Naive thymus-derived CD8-positive, alpha-beta T cell (primary cell): ENCODE measurements around the gene CATSPERE. TPM values are rescaled to one million over a fixed set of nuclear protein-coding genes. Genes with fewer than 3 reads are reported as not detected.
A peak's percentile ranks its signal among the peaks of the same experiment; 100 is the strongest.
"Not testable (repeated sequence)": the region's sequence is repeated elsewhere in the genome, so short reads cannot be mapped to it uniquely, and the experiment has no call there.

ENCODE experiments used
- ATAC-seq, 2 donors: fragments of 150-1000 bp; cut with Tn5 transposase in 1 of 2; sonication (Bioruptor Pico), chemical (Tn5 transposase) in 1 of 2; 1 replicate in 1 of 2; 2 replicates in 1 of 2; pipeline ENCODE4 v1.10.0; 2021; ENCODE audit warnings: mild to moderate bottlenecking in 2 of 2, moderate library complexity in 2 of 2
- POLR2A ChIA-PET: fragments of 350-600 bp; sonication (Branson Sonifier 250); formaldehyde crosslinking; loops from one replicate; lab custom pipeline; 2021; ENCODE audit warnings: antibody characterized with exemption; lab: Charles Lee
- DNase-seq, 10 donors: peaks; one replicate each; pipeline versions ENCODE4 v3.0.0 to v3.0.0-alpha.2; 2020 to 2022
- H3K27ac Mint-ChIP-seq, 10 donors: one replicate each; pipeline ENCODE4 v1.8.0; 2020 to 2022; ENCODE audit warnings: mild to moderate bottlenecking in 10 of 10, mixed read lengths in 10 of 10, moderate library complexity in 4 of 10, inconsistent platforms in 1 of 10
- H3K27me3 Mint-ChIP-seq, 5 donors: one replicate each; pipeline ENCODE4 v1.8.0; 2021 to 2022; ENCODE audit warnings: mixed read lengths in 5 of 5
- H3K36me3 Mint-ChIP-seq, 3 donors: one replicate each; pipeline ENCODE4 v1.8.0; 2020 to 2022; ENCODE audit warnings: mixed read lengths in 3 of 3, mild to moderate bottlenecking in 2 of 3, inconsistent platforms in 1 of 3
- H3K4me1 Mint-ChIP-seq, 4 donors: one replicate each; pipeline ENCODE4 v1.8.0; 2021 to 2022; ENCODE audit warnings: mixed read lengths in 4 of 4
- H3K4me3 Mint-ChIP-seq, 10 donors: one replicate each; pipeline ENCODE4 v1.8.0; 2020 to 2022; ENCODE audit warnings: mild to moderate bottlenecking in 10 of 10, mixed read lengths in 10 of 10, moderate library complexity in 6 of 10, inconsistent platforms in 1 of 10
- H3K9me3 Mint-ChIP-seq, 9 donors: one replicate each; pipeline ENCODE4 v1.8.0; 2020 to 2022; ENCODE audit warnings: mixed read lengths in 9 of 9, mild to moderate bottlenecking in 3 of 9, inconsistent platforms in 1 of 9, moderate library complexity in 1 of 9
- polyA plus RNA-seq, 3 donors: library from polyadenylated mRNA; unstranded; fragments of 300-500 nt; fragmentation: Illumina TruSeq; gene quantifications; one replicate each; pipeline ENCODE4 v1.2.3, GENCODE V29; 2021
- total RNA-seq, 8 experiments: library from RNA in 2 of 8; stranded (reverse) in 2 of 8; gene quantifications; one replicate each; pipeline ENCODE4 v1.2.3 and lab custom pipeline; 2021 to 2026

The CATSPERE gene
- total and polyA plus RNA-seq, 5 experiments from 2014 or later: 0.22 to 2.7 (median 1.2) TPM

DNA sequence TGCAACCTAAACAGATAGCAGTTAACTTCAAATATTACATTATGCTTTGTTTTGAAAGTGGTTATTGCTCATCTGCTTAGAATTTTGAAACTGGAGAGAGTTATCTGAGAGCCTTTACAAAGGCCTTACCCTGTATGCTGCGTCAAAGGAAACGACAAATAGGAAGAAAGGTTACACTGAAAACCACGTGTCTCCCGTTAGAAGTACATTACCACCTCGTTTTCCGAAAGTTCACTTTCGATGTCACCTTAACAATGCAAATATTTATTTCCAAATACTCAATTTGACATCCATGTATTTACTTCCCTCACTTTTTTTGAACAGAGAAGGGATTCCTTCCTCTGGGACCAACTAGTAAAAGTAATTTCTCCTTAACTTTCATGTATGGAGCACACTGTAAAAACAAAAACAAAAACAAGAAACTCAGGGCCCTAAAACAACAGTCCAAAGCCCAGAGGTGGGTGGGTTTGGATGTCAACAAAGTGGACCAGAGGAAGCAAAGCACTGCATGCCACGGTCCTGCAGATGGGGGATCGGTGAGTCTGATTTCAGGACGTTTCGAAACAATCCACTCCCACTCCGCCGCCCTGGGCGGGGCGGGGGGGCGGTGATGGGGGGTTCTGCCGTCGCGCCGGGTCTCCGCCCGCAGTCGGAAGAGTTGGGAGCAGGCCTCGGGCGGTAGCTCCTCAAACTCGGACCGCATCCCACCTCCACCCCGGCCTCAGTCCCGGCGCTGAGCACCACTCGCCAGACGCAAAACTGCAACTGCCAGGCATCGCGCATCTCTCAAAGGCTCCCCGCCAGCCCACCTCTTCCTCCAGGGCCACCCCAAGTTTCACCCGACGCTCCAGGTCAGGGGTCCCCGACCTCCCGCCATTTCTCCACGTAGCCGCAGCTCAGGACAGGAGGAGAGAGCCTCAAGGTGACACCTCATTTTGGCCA is 10.2 kb upstream of the CATSPERE start:
- peak; percentile 48 to 80 (median 63) for DNase-seq
- POLR2A ChIA-PET: interaction anchor here (1.0 to 2.7 kb wide), 9 partner anchors 9 to 1196 kb away, joined by 3 to 29 read pairs (median 6); partner anchors contain the start of genes CATSPERE, CEP170, COX20 and DESI2
- peaks cover 0 to 13% (median 0%) of the 10 kb centered on the region in 3 donors for H3K36me3 Mint-ChIP-seq
- peak; percentile 15 to 38 for ATAC-seq
- H3K4me3 Mint-ChIP-seq: peak overlapping the region; percentile 81 to 99 (median 92)
- H3K4me1 Mint-ChIP-seq: peaks cover 27 to 52% (median 50%) of the 10 kb centered on the region in 4 donors
- peak overlapping the region; percentile 93 to 99 (median 98) for H3K27ac Mint-ChIP-seq
- H3K27me3 Mint-ChIP-seq: no peaks in the 10 kb centered on the region
- H3K9me3 Mint-ChIP-seq: peaks cover 0 to 10% (median 0%) of the 10 kb centered on the region in 9 donors

DNA sequence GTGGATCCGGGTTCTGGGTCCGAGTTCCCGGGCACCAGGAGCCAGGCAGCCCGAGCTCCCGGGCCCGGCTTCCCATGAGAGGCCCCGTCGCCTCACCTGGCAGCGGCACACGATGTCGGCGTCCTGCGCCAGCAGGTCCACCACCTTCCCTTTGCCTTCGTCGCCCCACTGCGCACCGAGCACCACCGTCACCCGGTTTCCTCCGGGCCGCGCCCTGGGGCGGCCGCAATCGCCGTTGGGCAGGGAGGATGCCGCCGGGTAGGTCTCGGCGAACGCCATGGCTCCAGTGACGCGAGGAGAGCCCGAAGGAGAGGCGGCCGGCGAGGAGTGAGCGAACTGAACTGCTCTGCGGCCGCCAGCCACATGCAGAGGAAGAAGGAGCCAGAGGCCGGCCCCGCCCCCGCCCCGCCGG is 9.5 kb upstream of the CATSPERE start, which contains the start of gene ADSS2:
ADSS2 (minus strand) TSS at position 371 of the 412 bp plus-strand sequence; CDS start at position 279, 92 bp downstream.
- H3K36me3 Mint-ChIP-seq: peaks cover 0 to 10% (median 0%) of the 10 kb centered on the region in 3 donors
- peaks cover 0 to 10% (median 0%) of the 10 kb centered on the region in 9 donors for H3K9me3 Mint-ChIP-seq
- POLR2A ChIA-PET: interaction anchor here (1.0 to 2.7 kb wide), 9 partner anchors 9 to 1196 kb away, joined by 3 to 29 read pairs (median 6); partner anchors contain the start of genes CATSPERE, CEP170, COX20 and DESI2
- peaks cover 24 to 46% (median 43%) of the 10 kb centered on the region in 4 donors for H3K4me1 Mint-ChIP-seq
- H3K27me3 Mint-ChIP-seq: no peaks in the 10 kb centered on the region
- ATAC-seq (no peak), DNase-seq (no peak)
- peak within 1 kb of the TSS; percentile 93 to 99 (median 98) for H3K27ac Mint-ChIP-seq
- peak within 1 kb of the TSS; percentile 81 to 99 (median 92) for H3K4me3 Mint-ChIP-seq

GRCh38 chr1:244451951-244452795 is 8.9 kb upstream of the CATSPERE start:
- Mint-ChIP-seq H3K9me3 (peaks cover 0 to 10% (median 0%) of the 10 kb centered on the region in 9 donors), H3K27ac (peak overlapping the region; percentile 93 to 99 (median 97)), H3K4me1 (peaks cover 22 to 41% (median 38%) of the 10 kb centered on the region in 4 donors), H3K36me3 (peaks cover 0 to 7% (median 0%) of the 10 kb centered on the region in 3 donors), H3K27me3 (no peaks in the 10 kb centered on the region), H3K4me3 (peak overlapping the region; percentile 81 to 99 (median 92))
- DNase-seq (peak; percentile 92 to 99 (median 98)), ATAC-seq (peak; percentile 82 to 88)
- POLR2A ChIA-PET: interaction anchor here (1.0 to 2.7 kb wide), 8 partner anchors 8 to 1197 kb away, joined by 3 to 29 read pairs (median 5); partner anchors contain the start of genes CATSPERE, CEP170, COX20 and HNRNPU

DNA sequence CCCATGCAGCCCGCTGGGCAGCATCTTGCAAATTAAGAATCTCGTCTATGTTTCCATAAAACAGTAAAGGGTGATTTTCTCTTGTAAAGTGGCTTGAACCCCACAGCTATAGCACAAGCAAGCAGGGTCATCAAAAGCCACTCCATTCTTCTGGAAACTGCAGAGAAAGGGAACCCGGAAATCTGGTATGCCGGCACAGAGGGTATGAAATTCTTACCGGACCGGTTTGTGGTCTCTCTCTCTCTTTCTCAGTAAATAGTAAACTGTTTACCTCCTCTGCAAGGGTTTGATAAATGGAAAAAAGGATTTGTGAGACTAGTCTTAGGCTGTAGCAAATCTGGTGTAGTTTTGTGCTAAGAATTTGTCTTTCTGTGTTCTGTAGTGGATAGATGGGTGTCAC is 6.7 kb upstream of the CATSPERE start:
- H3K27ac Mint-ChIP-seq: no peak overlapping the region

DNA sequence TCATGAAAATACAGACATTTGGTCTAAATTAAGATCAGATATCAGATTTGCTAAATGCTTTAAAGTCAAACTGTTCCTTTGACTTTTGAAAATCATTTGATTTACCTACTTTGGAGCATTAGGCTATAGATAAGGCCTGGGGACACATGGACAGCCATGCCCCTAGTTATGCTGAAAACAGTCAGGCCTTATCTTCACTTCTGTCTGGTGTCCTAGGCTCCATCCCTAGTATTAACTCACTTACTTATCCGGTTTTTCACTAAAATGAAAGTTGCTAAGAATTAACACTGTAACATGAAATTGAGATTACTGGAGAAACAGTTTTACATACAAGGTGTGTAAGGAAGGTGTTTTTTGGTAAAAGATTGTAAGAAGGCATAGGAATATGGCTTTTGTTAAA is 4.5 kb upstream of the CATSPERE start:
- no peak for DNase-seq
- POLR2A ChIA-PET: no interaction called here
- Mint-ChIP-seq H3K9me3 (peaks cover 0 to 10% (median 0%) of the 10 kb centered on the region in 9 donors), H3K36me3 (peaks cover 0 to 4% (median 2%) of the 10 kb centered on the region in 3 donors), H3K27ac (no peak overlapping the region), H3K27me3 (no peaks in the 10 kb centered on the region), H3K4me3 (no peak overlapping the region), H3K4me1 (peaks cover 9 to 26% (median 21%) of the 10 kb centered on the region in 4 donors)
- ATAC-seq: no peak

More for the DNA sequence above, 6.7 kb upstream of the CATSPERE start:
- POLR2A ChIA-PET: no interaction called here
- no peak for DNase-seq
- H3K27me3 Mint-ChIP-seq: no peaks in the 10 kb centered on the region
- peaks cover 0 to 2% (median 1%) of the 10 kb centered on the region in 3 donors for H3K36me3 Mint-ChIP-seq
- ATAC-seq: no peak
- peaks cover 0 to 10% (median 0%) of the 10 kb centered on the region in 9 donors for H3K9me3 Mint-ChIP-seq
- H3K4me3 Mint-ChIP-seq: no peak overlapping the region
- peaks cover 18 to 22% (median 21%) of the 10 kb centered on the region in 4 donors for H3K4me1 Mint-ChIP-seq

DNA sequence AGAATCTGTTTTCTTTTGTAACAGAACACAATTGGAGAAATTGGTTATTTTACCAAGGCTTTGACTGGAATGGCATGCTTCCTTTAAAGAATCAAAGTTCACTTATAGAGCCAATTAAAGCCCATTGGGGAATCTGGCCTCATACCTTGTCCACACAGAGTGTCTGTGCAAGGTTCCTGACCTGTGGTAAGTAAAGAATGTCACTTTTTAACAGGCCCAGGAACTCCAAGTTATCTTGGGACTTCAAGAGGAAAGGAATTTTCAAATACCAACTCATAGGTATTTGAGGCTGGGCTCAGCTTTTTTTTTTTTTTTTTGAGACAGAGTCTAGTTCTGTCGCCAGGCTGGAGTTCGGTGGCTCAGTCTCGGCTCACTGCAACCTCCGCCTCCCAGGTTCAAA is 2.3 kb upstream of the CATSPERE start:
- peaks cover 0 to 4% (median 0%) of the 10 kb centered on the region in 9 donors for H3K9me3 Mint-ChIP-seq
- POLR2A ChIA-PET: interaction anchor here (0.6 to 1.1 kb wide), 3 partner anchors 9 to 1204 kb away, joined by 3 to 8 read pairs (median 3); partner anchors contain the start of gene CEP170
- DNase-seq (no peak), ATAC-seq (no peak)
- peaks cover 5 to 19% (median 15%) of the 10 kb centered on the region in 4 donors for H3K4me1 Mint-ChIP-seq
- no peaks in the 10 kb centered on the region for H3K27me3 Mint-ChIP-seq
- H3K4me3 Mint-ChIP-seq: no peak overlapping the region
- peaks cover 0 to 4% (median 2%) of the 10 kb centered on the region in 3 donors for H3K36me3 Mint-ChIP-seq
- H3K27ac Mint-ChIP-seq: no peak overlapping the region

GRCh38 chr1:244460197-244460596 is 876 bp upstream of the CATSPERE start:
- H3K27me3 Mint-ChIP-seq: no peaks in the 10 kb centered on the region
- H3K4me1 Mint-ChIP-seq: peaks cover 5 to 17% (median 15%) of the 10 kb centered on the region in 4 donors
- ATAC-seq: no peak
- peak overlapping the region in 9 of 10 donors; percentile 43 to 72 (median 62) for H3K4me3 Mint-ChIP-seq
- peaks cover 0 to 4% (median 2%) of the 10 kb centered on the region in 3 donors for H3K36me3 Mint-ChIP-seq
- POLR2A ChIA-PET: interaction anchor here (0.9 kb wide), 1 partner anchor 9 kb away, joined by 5 read pairs; the partner anchor contains the start of gene ADSS2
- H3K27ac Mint-ChIP-seq: peak overlapping the region in 9 of 10 donors; percentile 58 to 97 (median 79)
- DNase-seq: peak in 2 of 10 donors; percentile 21 to 61
- peaks cover 0 to 4% (median 0%) of the 10 kb centered on the region in 9 donors for H3K9me3 Mint-ChIP-seq

DNA sequence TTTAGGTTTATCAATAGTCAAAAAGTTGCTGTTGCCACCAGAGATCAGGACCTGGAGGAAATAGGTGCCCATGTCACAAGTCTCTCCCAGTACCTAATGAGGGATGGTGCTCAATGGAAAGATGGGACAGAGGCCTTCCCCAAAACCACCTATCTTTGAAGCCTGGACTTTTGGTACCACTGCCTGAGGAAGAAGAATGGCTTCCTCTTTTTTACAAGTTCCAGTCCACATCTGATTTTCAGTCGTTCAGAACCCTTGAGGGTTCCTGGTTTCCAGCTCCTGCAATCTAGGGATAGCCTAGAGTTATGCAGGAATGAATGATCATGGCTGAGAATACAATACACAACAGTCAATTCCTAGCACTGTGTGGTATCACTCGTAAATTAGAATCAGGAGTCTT is 5.7 kb downstream of the CATSPERE start:
- no peak overlapping the region for H3K4me3 Mint-ChIP-seq
- no peaks in the 10 kb centered on the region for H3K27me3 Mint-ChIP-seq
- peaks cover 0 to under 1% (median 0%) of the 10 kb centered on the region in 4 donors for H3K4me1 Mint-ChIP-seq
- DNase-seq (no peak), ATAC-seq (no peak)
- H3K36me3 Mint-ChIP-seq: no peaks in the 10 kb centered on the region
- no peak overlapping the region for H3K27ac Mint-ChIP-seq
- H3K9me3 Mint-ChIP-seq: peaks cover 0 to 4% (median 0%) of the 10 kb centered on the region in 9 donors
- POLR2A ChIA-PET: no interaction called here

DNA sequence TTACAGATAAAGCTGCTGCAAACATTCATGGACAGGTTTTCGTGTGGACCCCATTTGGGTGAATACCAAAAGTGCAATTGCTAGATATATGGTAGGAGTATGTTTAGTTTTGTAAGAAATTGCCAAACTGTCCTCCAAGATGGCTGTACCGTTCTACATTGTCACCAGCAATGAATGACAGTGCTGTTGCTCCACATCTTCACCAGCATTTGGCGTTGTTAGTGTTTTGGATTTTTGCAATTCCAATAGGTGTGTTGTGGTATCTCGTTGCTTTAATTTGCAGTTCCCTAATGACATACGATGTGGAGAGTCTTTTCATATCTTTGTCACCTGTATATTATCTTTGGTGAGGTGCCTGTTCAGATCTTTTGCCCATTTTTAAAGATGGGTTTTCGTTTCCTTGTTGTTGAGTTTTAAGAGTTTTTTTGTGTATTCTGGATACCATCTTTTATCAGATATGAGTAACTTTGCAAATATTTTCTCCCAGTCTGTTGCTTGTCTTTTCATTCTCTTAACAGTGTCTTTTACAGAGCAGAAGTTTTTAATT is 12.1 kb downstream of the CATSPERE start:
- POLR2A ChIA-PET: no interaction called here
- Mint-ChIP-seq H3K4me3 (no peak overlapping the region), H3K9me3 (peaks cover 0 to 13% (median 3%) of the 10 kb centered on the region in 9 donors), H3K27ac (no peak overlapping the region), H3K27me3 (no peaks in the 10 kb centered on the region), H3K4me1 (no peaks in the 10 kb centered on the region), H3K36me3 (peaks cover 0 to 3% (median 0%) of the 10 kb centered on the region in 3 donors)
- DNase-seq (no peak), ATAC-seq (no peak)

- peaks cover 7 to 37% (median 26%) of the 10 kb centered on the region in 3 donors for H3K36me3 Mint-ChIP-seq
- H3K4me3 Mint-ChIP-seq: not testable (repeated sequence)
Measured at GRCh38 chr1:244484971-244485370, 23.9 kb downstream of the CATSPERE start.

GRCh38 chr1:244494653-244495052 is 33.6 kb downstream of the CATSPERE start:
- POLR2A ChIA-PET: no interaction called here
- H3K4me1 Mint-ChIP-seq: no peaks in the 10 kb centered on the region
- H3K36me3 Mint-ChIP-seq: peaks cover 0 to 5% (median 4%) of the 10 kb centered on the region in 3 donors
- H3K4me3 Mint-ChIP-seq: no peak overlapping the region
- no peak overlapping the region for H3K27ac Mint-ChIP-seq
- DNase-seq: no peak
- ATAC-seq: no peak
- H3K27me3 Mint-ChIP-seq: peaks cover 0 to 1% (median 0%) of the 10 kb centered on the region in 5 donors
- H3K9me3 Mint-ChIP-seq: peaks cover 0 to 7% (median 2%) of the 10 kb centered on the region in 9 donors

More at GRCh38 chr1:244484971-244485370, 23.9 kb downstream of the CATSPERE start:
- ATAC-seq, H3K9me3 Mint-ChIP-seq, H3K4me1 Mint-ChIP-seq, H3K27ac Mint-ChIP-seq, H3K27me3 Mint-ChIP-seq, DNase-seq, POLR2A ChIA-PET: not testable (repeated sequence)
